ENCODE data around the gene HDLBP.

HDLBP gene

DNA sequence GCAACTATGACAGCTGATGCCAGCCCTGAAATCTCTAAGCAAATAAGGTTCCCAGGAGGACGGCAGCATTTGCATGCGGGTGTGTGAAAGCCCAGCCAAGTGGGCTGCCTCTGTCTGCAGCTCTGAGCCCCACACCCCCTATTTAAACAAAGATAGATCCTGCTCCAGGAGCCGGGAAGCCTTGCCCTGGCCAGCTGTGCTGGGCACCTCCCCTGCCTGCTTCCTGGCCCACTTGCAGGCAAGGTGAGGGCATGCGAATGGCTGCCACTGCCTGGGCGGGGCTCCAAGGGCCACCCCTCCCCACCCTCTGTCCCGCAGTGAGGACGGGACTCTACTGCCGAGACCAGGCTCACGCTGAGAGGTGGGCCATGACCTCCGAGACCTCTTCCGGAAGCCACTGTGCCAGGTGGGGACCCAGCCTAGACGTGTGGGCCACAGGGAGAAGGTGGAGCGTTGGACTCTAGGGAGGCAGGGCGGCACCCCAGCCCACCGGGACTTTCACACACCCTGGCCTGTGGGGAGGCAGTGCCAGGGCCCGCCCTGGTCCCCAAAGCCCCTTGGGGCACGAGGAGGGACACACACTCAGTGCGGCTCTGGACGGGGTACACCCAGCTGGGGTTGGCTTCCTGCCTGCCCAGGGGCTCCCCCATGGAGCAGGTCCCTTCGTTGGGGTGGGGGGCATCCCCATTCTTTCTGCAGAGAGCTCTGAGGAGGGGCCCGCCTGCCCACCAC is 126.9 kb downstream of the HDLBP start, which contains the start of gene ANO7:
ANO7 (plus strand) TSS at position 317 of the 732 bp plus-strand sequence. CDS start 1,387 bp downstream, outside the sequence.
- Mint-ChIP-seq H3K36me3 (no peaks in the 10 kb centered on the region), H3K27me3 (no peaks in the 10 kb centered on the region), H3K27ac (no peak within 1 kb of the TSS), H3K4me1 (no peaks in the 10 kb centered on the region), H3K4me3 (no peak within 1 kb of the TSS), H3K9me3 (no peaks in the 10 kb centered on the region)

DNA sequence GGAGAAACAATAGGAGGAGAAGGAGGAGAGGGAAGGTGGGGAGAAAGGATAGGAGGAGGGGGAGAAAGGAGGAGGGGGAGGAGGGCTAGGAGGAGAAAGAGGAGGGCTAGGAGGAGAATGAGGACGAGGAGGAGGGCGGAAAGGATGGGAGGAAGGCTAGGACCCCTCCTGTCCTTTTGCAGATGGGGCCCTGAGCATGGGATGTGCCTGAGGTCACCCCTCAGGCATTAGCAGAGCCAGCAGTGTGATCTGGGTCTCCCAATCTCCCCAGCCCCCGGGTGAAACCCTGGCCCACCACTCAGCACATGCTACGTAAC is 127.6 kb downstream of the HDLBP start:
- Mint-ChIP-seq H3K27me3 (no peaks in the 10 kb centered on the region), H3K4me3 (no peak overlapping the region), H3K27ac (no peak overlapping the region), H3K4me1 (no peaks in the 10 kb centered on the region), H3K9me3 (no peaks in the 10 kb centered on the region), H3K36me3 (no peaks in the 10 kb centered on the region)

DNA sequence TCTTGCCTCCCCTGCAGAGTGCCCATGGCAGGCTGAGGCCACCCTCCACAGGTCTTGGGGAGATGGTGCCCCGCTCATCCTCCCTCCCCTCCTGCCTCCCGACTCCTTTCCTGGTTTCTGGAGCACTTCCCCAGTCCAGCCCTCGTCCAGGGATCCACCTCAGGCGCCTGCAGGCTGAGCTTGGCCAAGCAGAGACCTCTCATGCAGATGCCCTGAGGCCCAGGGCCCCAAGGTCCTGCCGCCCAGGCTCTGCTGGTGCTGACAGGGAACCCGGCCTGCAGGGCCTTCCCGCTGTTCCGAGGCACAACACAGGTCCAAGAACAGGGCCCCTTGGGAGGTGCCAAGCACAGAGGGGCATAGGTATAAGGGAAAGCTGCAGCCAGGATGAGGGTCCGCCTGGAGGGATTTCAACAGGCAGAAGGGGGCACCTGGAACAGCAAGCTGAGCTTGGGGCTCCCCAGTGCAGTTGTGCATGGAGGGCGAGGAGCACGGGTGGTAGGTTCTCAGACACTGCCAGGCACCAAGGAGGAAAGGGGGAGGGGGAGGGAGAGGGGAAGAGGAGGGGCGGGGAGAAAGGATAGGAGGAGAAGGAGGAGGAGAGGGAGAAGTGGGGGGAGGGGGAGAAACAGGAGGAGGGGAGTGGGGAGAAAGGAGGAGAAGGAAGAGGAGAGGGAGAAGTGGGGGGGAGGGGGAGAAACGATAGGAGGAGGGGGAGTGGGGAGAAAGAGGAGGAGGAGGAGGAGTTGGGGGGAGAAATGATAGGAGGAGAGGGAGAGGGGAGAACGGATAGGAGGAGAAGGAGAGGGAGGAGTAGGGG is 128.2 kb downstream of the HDLBP start:
- H3K27me3 Mint-ChIP-seq = no peaks in the 10 kb centered on the region
- H3K9me3 Mint-ChIP-seq = no peaks in the 10 kb centered on the region
- H3K36me3 Mint-ChIP-seq = no peaks in the 10 kb centered on the region
- H3K27ac Mint-ChIP-seq = no peak overlapping the region
- no peak overlapping the region for H3K4me3 Mint-ChIP-seq
- no peaks in the 10 kb centered on the region for H3K4me1 Mint-ChIP-seq

DNA sequence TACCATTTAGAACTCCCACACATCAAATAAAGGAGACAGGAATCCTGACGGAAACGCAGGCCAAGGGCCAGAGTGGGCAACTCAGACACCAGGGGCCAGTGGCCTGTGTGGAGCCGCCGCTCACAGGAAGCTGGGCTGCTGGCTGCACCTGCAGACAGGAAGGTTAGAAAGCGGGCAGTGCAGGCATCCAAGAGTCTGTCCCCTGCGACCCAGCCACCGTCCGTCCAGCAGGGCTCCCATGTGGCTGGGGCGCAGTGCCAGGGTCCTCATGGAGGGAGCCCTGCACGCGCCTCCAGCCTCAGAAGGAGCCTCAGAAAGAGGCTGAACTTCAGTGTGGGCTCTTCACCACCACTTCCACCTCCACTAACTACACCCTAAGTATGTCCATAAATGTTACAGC is 129.5 kb downstream of the HDLBP start:
- Mint-ChIP-seq H3K9me3 (no peaks in the 10 kb centered on the region), H3K36me3 (no peaks in the 10 kb centered on the region), H3K4me3 (no peak overlapping the region), H3K27ac (no peak overlapping the region), H3K27me3 (no peaks in the 10 kb centered on the region), H3K4me1 (no peaks in the 10 kb centered on the region)

DNA sequence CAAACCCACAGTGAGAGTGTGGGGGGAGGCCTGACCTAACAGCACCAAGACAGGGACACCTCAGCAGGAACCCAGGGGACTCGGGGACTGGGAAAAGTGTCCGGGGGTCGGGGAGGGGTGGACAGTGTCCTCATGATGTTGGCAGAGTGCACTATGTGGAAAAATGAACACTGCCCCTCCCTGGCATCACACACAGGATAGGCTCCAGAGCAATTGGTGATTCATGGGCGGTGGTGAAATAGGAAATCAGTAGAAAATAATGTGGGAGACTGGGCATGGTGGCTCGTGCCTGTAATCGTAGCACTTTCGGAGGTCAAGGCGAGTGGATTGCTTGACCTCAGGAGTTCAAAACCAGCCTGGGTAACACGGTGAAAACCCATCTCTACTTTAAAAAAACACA is 130.6 kb downstream of the HDLBP start:
- Mint-ChIP-seq H3K27ac (no peak overlapping the region), H3K4me1 (no peaks in the 10 kb centered on the region), H3K27me3 (no peaks in the 10 kb centered on the region), H3K36me3 (no peaks in the 10 kb centered on the region), H3K9me3 (no peaks in the 10 kb centered on the region), H3K4me3 (no peak overlapping the region)

DNA sequence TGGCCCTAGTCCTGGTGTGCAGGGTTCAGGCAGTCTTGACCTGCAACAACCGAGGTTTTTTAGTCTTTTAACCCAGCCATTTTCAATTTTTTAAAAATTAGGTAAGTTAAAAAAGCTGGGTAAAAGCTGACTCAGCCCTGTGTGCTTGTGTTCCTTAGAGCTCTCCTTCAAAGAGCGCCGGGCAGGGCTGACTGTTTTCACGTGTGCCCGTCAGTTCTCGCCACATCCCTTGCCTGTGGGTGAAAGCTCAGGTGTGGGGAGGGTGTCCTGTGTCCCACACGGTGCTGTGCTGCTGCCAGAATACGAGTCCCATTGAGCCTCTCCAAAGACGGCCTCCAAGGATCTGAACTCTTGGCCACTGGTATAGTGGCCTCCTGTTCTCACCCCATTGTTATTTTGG is 132.3 kb downstream of the HDLBP start:
- H3K36me3 Mint-ChIP-seq = no peaks in the 10 kb centered on the region

DNA sequence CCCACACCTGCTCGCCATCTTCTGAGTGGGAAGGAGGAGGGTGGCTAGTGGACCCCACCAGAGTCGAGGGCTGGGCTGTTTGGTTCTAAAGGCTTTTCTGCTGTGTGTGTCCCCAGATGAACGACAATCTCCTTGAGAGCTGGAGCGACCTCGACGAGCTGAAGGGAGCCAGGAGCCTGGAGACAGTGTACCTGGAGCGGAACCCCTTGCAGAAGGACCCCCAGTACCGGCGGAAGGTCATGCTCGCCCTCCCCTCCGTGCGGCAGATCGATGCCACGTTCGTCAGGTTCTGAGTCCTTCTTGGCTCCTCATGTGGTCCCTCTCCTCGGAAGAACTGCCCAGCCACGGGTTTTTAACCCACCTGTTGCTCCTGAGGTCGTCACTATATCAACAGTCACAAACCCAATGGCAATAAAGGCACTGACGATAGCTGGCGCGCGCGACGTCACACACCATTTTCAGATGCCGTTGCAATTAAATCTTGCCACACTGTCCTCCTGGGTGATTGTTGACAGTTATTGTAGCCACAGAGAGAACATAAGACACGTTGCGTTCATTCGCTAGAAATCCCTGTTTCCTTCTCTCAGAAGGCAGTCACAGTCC is 132.8 kb downstream of the HDLBP start:
- Mint-ChIP-seq H3K27ac (no peak overlapping the region), H3K36me3 (no peaks in the 10 kb centered on the region), H3K4me3 (no peak overlapping the region), H3K27me3 (no peaks in the 10 kb centered on the region), H3K4me1 (no peaks in the 10 kb centered on the region), H3K9me3 (no peaks in the 10 kb centered on the region)

More for the DNA sequence above, 132.3 kb downstream of the HDLBP start:
- Mint-ChIP-seq H3K27ac (no peak overlapping the region), H3K4me3 (no peak overlapping the region), H3K4me1 (no peaks in the 10 kb centered on the region), H3K27me3 (no peaks in the 10 kb centered on the region), H3K9me3 (no peaks in the 10 kb centered on the region)

DNA sequence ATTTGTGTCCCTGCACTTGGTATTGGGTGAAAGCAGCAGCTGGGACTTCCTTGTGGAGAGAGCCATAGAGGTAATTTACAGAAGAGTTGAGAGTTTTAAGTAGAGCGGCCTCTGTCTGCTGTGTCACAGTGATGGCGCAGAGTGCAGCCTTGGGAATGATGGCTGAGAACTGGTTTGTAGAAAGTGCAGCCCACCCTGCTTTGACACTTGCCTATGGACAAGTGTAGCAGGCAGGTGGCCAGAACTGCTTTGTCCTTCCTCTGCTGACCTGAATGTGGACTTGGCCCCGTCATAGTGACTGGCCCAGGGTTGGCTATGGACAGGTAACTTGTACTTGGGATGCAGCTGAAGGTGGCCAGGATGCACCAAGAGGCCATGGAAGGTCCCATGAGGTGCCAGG is 133.3 kb downstream of the HDLBP start:
- Mint-ChIP-seq H3K4me1 (no peaks in the 10 kb centered on the region), H3K36me3 (no peaks in the 10 kb centered on the region), H3K27me3 (no peaks in the 10 kb centered on the region), H3K4me3 (no peak overlapping the region), H3K27ac (no peak overlapping the region), H3K9me3 (no peaks in the 10 kb centered on the region)

DNA sequence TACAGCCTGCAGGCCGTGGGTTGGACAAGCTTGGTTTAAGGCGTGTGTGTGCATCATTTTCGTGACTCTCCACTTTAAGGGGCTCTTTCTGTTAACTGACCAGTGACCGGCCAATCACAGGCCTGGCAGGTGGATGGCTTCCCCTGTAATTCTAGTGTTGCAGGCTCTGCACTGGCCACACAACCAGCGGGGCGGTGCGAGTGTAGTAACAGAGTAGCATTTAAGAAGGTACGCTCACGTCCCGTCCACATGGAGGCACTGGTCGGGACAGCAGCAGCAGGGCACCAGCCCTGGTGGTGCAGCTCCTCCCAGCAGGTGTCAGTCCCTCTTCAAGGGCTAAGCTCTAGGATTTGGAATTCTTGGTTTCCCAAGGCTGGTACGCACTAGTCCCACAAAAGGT is 135.0 kb downstream of the HDLBP start:
- Mint-ChIP-seq H3K36me3 (no peaks in the 10 kb centered on the region), H3K27ac (no peak overlapping the region), H3K4me3 (no peak overlapping the region), H3K4me1 (no peaks in the 10 kb centered on the region), H3K27me3 (no peaks in the 10 kb centered on the region), H3K9me3 (no peaks in the 10 kb centered on the region)

DNA sequence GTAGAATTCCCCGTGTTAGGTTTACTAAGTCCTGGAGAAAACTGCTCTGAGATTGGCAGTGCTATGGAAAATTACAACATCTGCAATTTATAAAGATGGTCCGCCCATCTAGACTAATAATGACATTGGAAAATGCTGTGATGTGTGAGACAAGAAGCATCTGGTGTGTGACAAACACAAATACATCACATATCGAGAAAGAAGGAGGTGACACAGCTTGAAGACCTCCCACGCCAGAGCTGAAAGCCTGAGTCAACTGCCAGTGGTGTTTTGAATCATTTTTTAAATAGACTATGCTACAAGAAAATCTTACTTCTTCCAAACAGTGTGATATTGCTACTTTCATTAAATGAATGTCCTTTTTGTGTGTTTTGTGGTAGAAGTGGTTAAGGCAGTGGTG is 135.6 kb downstream of the HDLBP start:
- Mint-ChIP-seq H3K27ac (no peak overlapping the region), H3K9me3 (no peaks in the 10 kb centered on the region), H3K27me3 (no peaks in the 10 kb centered on the region), H3K4me1 (no peaks in the 10 kb centered on the region), H3K4me3 (no peak overlapping the region), H3K36me3 (peaks cover 4% of the 10 kb centered on the region)

DNA sequence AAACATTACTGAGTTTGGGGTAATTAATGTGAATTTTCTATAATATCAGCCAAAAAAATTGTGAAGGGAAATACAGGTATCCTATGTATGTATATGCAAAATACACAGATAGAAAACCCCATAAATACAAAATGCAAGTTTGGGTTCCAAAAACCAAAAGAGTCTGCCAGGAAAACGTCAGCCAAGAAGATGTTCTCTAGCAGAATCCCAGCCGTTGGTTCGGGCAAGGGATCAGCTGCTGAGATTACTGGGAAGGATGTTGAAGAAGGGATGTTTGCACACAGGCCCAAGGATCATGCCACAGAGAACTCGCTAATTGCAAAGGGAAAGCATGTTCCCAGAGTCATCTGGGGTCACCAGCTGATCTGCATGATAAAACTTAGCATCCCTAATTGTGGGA is 136.5 kb downstream of the HDLBP start:
- H3K27ac Mint-ChIP-seq = no peak overlapping the region
- H3K4me3 Mint-ChIP-seq = no peak overlapping the region
- no peaks in the 10 kb centered on the region for H3K9me3 Mint-ChIP-seq
- H3K27me3 Mint-ChIP-seq = no peaks in the 10 kb centered on the region
- peaks cover 5% of the 10 kb centered on the region for H3K36me3 Mint-ChIP-seq
- H3K4me1 Mint-ChIP-seq = no peaks in the 10 kb centered on the region

DNA sequence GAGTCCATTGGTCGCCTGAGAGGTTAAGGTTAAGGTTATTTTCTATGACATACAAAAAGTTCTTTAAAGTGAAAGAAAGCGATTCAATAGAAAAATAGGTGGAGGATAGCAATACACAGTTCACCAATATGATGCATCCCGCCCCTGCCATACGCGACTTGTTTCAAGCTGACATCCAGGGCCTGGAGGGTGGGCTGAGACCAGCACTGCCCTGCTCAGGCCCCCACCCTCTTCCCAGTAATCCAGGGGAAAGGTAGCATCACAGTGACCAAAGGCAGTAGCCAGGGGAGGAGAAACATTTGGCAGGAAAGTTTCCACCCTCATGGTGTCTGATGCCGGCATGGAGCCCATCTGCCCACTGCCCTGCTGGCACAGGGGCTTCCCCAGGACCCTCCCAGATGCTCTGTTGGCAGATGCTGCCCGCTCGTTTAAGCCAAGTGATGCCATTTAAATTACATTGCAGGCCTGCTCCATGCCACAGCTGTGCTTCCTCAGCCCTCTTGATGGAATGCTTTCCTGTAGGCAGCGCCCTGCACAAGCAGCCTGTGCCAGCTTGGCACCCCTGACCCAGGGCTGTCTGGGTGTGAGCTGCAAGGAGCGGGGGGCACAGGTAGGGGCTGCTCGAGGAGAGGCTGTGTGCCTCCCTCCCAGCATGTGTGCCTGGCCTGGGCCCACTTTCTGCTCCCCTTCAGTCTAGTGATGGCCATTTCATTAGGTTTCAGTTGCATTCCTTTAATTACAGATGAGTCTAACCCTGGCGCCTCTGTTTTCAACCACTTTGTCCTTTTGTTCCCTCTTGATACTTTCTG is 137.7 kb downstream of the HDLBP start:
- Mint-ChIP-seq H3K9me3 (no peaks in the 10 kb centered on the region), H3K4me1 (no peaks in the 10 kb centered on the region), H3K4me3 (no peak overlapping the region), H3K36me3 (peaks cover 12% of the 10 kb centered on the region), H3K27me3 (no peaks in the 10 kb centered on the region), H3K27ac (no peak overlapping the region)

Data from activated naive CD4-positive, alpha-beta T cell treated with anti-CD3 and anti-CD28 coated beads, Interleukin-2, amount 50 U/mL, for 24 hours (primary cell).